Inflammatory macrophage treated with lipopolysaccharide for 4 hours (primary cell): Measurements from ENCODE around the gene TUSC1.
A peak's percentile ranks its signal among the peaks of the same experiment; 100 is the strongest.
"Not testable (repeated sequence)": the region's sequence is repeated elsewhere in the genome, so short reads cannot be mapped to it uniquely, and the experiment has no call there.

Experiments used
- DNase-seq: peaks from one replicate; pipeline ENCODE4 v3.0.0-alpha.2; 2020

The TUSC1 gene

DNA sequence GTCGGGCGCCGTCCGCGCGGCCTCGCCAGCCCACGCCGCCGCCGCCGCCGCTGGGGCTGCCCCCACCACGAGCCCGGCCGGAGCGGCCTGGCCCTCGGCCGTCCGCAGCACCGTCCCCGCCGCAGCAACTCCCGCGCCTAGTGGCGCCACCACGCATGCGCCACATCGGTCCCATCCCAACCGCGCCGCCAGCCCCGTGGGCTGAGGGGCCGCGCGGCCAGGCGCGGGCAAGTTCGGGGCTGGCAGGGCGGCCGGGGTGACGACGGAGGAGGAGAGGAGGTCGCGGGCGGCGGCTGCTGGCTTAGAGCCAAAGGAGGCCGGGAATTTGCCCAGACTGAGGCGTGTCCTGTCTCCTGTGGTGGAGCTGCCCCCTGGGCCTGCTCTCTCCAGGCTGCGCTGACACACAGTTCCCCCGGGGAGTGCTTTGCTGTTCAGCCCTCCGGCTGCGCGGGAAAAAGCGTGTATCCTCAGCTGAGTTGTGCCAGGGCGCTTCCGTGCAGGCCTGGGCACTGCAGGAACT, at the start of gene TUSC1:
TSS of gene TUSC1 (minus strand) at position 298 of the 520 bp plus-strand sequence. CDS start at position 166, 132 bp downstream.
- peak; percentile 64 for DNase-seq

DNA sequence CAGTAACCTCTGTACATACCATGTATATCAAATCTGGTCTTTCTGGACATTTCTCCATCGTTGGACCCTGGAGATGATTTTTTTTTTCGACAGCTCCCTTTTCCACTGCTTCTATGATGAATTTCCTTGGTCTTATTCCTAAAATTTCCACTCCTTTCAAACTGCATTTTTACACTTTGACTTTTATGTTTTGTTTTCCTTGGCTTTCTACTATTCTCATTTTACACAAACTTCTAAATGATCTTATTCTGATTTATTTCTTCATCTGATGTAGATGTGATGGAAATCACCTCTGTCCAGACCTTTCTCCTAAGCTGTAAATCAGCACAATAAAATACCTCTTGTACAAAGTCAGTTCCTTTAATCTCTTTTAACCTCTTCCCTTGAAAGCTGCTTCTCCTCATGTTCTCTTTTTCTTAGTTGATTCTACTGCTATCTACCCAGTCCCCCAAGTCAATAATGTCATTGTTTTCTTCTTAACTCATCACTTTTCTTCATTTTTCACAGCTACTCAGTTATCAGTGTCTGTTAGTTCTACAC, 48.7 kb upstream of the TUSC1 start:
- no peak for DNase-seq

DNA sequence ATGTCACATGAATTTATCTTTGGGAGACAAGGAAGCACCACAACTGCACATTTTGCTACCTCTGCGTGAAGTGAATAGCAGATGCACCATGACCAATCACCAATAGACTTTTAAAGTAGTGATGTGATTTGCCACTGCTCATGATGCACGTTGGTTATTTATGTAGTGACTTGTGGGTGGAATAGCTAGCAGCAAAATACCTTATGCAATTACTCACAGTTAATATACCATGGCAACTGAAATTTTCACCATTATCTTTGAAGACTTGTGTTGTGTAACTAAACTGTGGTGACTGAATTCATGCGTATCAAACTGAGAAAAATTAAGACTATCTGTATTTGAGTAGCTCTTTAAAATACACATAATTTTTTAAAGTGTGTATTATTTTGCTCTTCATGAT, 46.2 kb upstream of the TUSC1 start:
- no peak for DNase-seq

DNA sequence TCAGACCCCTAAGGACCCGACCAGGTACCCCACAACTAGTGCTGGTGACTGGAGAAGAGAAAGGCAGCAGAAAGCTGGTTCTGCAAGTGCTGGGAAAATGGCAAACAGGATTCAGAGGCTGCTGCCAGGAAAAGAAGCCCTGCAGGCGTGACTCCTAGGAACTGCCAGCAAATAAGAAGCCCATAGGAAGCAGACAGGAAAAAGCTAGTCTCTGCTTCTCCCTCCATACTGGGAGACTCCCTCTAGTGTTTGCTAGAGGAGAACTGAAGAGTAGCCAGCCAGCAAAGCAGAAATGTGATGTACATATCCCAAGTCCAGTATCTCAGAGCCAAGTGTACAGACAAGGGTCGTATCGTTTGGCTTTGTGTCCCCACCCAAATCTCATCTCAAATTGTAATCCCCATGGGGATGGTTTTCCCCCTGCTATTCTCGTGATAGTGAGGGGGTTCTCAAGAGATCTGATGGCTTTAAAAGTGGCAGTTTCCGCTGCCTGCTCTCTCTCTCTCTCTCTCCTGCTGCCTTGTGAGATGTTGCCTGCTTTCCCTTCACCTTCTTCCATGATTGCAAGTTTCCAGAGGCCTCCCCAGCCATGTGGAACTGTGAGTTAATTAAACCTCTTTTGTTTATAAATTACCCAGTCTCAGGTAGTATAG, 38.1 kb upstream of the TUSC1 start:
- no peak for DNase-seq

DNA sequence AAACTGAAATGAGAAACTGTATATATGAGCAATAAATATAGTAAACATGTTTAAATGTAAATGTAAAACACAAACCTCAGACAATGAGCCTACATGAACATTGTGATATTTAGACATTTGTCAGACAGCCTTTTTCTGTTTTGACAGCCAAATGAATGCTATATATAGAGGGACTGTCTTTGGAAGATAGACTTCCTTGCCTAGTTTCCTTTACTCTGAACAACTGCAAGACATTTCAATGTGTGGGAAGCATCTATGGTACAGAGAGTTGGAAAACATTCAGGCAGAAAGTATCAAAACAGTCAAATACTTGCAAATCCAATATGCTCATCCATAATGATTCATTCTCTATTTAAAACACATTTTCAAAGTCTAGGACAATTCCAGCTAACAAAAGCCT, 31.7 kb upstream of the TUSC1 start:
- no peak for DNase-seq

DNA sequence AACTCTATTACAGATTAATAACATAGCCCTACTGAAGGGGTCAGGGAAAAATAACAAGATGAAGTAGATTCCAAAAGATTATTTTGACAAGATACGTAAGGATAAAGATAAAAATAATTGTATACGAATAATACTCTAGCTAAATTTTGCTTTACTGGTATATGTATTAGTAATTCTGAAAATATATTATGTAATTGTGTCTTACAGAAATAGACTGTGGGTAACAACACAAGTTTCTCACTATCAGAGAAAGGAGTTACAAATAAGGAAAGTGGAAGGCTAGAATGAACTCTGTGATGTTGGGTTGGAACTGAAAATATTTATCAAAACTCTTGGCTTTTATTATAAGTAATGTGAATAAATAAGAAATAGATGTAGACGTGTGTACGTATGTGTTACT, 26.6 kb upstream of the TUSC1 start:
- no peak for DNase-seq

DNA sequence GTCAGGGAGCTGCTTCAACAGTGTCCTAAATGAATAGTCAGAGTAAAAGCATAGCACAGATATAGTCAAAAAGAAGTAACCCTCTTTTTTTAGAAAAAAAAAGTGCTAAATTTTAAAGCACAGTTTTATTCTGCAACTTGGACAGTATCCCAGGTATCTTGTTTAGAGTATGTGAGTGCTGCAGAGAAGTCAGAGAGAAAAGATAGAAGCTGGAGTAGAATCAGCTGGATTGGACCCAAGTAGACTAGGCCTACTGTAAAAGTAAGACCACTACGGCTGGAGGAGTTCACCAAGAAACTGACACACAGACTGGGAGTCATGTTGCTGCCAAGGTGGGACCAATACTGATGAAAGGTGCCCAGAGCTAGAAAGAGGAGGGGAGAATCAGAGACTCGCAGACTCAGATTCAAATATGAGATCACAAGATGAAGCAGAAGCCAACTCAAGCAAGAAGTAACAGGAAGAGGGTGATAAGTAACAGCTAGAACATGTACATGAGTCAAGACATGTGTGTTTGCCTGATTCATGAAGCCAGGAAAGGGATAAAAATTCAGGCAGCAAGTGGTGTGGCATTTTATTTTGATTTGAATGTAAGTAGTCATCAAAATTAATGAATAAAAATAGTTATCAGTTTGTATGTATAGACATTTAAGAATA, 25.6 kb upstream of the TUSC1 start:
- DNase-seq, result no peak

DNA sequence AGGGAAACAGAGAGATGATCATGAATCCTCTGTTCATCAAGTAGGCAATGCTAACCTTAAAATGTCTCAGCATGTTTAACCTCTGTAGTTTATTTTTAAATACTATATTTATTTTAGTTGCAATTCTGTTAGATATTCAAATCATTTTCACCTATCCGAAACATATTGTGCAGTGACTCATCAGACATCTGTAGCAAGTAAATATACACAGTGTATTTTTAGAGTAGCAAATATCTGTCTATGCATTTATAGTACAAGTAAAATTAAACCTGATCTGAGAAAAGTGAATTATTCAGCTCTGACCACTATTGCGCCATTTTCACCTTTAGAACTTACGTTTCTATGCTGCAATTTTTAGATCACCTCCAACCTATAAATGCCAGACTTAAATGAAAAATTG, 24.3 kb upstream of the TUSC1 start:
- no peak for DNase-seq

DNA sequence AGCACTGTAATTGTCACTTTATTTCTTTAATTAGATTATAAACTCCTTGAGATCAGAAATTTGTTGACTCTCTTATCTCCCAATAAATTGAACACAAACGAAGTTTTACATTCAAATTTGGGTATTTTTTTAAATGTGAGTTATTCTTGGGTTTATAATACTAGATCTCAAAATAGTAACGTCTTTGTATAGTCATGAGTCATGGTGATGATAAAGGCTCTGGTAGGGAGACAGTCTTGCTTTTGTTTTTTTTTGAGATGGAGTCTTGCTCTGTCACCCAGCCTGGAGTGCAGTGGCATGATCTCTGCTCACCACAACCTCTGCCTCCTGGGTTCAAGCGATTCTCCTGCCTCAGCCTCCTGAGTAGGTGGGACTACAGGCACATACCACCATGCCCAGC, 22.7 kb upstream of the TUSC1 start:
- not testable (repeated sequence) for DNase-seq

DNA sequence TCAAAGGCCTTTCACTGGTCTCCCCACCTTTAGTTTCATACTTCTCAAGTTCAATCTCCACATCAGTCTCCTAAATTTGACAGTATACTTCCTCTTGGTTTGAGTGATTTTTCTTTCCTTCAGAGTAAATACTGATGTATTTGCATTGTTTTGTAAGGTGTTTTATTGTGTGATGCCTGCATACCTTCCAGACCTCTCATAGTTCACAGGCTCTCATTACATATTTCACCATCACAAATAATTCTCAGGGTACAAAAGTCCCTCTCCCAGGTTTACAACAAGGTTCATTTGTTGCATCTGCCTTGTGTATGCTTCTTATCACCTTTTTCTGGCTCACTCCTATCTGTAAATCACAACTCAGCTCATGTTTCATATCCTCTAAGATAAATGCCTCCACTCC, 22.2 kb upstream of the TUSC1 start:
- DNase-seq, result no peak

DNA sequence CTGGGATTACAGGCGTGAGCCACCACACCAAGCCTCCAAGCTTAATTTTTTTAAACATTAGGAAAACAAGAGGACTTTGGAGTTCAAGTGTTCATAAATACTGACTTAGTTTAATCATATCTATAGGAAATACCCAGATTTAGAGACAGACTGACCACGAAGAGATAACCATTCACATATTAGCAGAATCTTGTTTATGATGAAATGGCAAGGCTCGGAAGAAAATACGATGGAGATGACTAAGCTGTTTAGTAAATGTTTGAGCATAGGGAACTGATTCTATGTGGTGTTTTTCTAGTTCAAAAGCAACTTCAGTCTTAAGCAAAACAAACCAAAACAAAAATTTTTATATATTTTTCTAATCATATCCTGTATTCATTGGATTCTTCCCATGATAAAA, 13.5 kb upstream of the TUSC1 start:
- DNase-seq, result no peak

DNA sequence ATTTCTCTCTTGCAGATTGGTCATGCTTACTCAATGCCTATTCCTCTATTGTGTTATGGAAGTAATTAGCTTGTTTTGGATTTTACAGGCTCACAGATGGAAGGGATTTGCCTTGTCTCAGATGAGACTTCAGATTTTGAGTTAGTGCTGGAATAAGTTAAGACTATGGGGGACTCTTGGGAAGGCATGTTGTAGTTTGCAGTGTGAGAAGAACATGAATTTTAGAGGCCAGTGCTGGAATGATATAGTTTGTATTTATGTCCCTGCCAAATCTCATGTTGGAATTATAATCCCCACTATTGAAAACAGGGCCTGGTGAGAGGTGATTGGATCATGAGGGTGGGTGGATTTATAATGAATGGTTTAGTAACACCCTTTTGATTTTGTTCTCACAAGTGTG, 6.1 kb upstream of the TUSC1 start:
- DNase-seq, result no peak

DNA sequence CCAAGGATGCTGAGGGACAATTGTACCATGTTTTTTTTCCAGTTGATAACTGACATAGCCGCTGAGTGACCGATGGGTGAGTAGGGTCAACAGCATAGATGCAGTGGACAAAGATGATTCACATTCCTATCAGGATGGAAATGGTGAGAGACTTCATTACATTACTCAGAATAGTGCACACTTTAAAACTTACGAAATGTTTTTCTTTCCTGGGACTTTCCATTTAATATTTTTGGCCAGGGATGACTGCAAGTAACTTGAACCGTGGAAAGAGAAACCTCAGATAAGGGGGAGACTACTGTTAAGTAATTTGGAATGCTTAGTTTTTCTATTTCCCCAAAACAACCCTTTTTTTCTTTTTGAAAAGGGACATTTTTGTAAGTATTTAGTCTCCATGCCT, 3.0 kb upstream of the TUSC1 start:
- DNase-seq, result peak; percentile 22

DNA sequence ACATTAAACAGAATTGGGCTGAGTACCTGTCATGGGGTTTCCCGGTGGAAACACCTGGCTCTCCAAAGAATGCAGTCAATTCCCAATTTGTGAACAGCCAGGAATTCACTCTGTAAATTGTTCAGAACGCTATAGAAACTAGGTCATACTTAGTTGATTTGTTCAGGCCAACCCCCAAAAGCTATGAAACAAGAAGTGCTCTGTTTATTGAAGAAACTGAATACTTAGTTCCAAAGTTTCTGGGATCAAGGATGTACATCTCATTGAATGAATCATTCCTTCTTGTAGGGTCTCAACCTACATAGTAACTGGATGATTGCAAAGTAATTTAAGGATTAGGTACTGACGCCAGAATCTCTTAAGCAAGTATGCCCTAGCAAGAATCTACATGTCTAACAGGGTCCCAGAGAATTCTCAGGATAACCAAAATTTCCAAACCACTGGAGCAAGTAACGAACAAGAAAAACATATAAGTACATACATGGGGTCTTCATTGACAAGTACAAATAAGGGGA, 659 bp upstream of the TUSC1 start:
- no peak for DNase-seq

DNA sequence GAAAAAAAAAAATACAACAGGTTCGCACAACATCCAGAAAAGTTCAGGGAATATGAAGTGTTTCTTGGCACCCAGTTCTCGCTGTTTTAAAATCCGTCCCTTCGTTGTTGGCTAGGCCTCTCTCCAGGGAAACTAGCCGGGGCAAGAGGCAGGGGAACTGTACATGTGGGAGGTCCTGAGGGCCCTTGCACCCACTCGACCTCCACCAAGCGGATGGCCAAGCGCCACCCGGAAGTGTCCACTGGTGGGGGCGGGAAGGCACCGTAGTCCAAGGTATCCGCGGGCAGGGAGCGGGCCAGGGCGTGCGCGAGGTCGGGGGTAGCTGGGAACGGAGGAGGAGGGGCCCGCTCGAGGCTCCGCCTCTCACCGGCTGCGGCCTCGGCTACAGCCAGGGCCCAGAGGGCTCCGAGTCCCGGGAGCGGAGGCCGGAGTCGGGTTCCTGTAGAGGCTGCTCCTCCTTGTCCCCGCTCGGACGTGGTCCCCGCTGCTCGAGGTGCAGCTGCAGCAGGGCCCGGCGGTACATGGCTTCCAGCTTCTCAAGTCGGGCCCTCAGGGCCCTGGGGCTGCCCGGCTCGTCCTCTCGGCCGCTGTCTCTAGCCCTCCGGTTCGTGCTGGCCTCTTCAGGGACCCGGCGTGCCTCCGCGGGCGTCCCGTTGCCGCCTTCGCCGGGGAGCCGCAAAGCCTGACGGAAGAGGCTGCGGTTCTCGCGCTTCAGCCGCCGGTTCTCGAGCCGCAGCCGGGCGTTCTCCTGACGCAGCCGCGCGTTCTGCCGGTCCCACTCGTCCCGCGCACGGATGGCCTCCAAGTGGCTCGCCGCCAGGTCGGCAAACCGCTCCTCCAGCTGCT, 720 bp downstream of the TUSC1 start:
- peak; percentile 57 for DNase-seq

DNA sequence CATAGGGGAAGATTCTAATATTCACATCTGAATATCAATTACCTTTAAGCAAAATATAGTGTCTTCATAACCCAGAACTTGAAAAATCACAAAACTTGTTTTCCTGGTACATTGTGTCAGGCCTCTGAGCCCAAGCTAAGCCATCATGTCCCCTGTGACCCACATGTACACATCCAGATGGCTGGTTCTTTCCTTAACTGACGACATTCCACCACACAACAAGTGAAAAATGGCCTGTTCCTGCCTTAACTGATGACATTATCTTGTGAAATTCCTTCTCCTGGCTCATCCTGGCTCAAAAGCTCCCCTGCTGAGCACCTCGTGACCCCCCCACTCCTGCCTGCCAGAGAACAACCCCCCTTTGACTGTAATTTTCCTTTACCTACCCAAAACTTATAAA, 2.4 kb downstream of the TUSC1 start:
- DNase-seq, result not testable (repeated sequence)

DNA sequence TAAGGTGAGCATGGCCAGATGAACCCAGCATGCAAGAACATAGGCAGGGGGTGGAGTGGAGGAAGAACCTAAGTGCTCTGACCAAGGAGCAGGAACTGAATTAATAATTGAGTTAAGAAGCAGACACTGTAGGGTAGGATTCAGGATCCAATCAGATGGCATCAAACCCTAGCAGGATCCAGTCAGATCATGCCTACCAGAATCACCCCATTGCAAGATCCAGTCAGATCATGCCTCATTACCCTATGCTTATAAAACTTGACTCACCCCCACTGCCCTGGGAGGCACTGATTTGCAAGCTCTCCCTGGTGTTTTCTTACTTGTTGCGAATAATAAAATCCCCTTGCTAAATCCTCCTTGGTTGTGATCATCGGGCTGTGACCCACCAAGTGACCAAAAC, 19.7 kb downstream of the TUSC1 start:
- DNase-seq, result no peak

DNA sequence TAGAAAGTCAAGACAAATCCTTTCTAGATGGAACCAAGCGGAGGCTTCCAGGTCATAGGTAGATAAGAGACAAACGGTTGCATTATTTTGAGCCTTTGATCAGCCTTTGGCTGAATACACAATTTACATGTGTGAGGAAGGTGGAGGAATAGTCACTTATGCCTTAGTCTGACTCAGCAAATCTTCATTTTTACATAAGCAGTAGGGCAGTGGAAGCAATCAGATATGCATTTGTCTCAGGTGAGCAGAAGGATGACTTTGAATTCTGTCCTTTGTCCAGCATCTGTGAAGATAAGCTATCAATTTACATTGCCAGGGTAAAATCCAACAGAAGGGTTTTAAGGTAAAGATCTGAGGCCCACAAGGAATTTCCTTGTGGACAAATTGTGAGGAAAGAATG, 23.8 kb downstream of the TUSC1 start:
- no peak for DNase-seq

DNA sequence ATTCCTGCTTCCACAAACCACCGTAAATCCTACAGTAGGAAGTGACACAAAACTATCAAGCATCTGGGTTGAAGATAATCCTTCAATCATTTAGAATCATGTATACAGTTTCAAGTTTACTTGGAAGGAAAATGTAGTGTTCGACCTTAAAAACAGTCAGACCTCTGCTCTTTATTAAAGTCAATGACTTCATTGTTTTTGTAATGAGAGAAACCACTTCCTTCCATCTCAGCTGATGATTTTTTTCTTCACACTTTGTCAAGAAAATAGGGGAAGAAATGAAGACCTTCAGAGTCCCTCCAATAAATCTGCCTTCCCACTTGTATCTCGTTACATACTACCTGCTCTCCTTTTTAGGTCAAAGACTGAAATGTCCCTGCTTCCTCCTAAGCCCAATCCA, 30.1 kb downstream of the TUSC1 start:
- no peak for DNase-seq

DNA sequence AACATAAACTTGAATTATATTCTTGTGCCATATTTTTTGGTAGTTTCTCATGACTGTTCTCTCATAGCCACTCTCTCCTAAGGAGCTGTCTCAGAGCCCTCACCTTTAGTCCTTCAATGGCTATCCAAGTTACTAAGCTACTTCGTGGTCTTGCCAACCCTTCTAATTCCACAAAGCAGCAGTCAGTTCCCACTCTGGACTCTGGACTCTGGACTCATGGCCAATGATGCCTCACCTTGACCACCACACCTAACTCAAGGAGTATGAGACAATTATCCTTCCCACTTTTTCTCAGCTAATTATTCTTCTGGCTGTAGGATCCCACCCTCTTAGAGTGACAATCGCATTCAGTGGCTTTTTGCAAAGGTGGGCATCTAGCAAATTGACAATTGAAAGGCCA, 42.2 kb downstream of the TUSC1 start:
- DNase-seq, result no peak

DNA sequence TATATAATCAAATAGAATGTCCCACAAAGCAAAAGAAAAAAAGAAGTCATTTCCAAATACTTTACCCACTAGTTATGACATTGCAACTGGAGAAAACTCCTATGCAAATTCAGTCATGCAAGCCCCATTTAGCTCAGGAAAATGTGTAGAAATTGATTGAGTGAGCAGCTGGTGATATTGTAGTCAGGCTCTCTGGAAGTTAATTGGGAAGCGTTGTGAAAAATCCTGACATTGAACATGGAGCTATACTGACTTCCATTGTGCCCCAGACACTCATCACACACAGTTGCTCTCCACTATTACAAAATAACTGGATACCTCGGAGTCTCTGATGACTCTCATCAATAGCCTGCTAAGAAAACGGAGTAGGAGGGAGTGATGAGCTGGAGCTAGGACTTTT, 49.0 kb downstream of the TUSC1 start:
- no peak for DNase-seq
